ENCODE data around the gene KLHL14. TPM values are rescaled to one million over a fixed set of nuclear protein-coding genes. Genes with fewer than 3 reads are reported as not detected.
A peak's percentile ranks its signal among the peaks of the same experiment; 100 is the strongest.

The KLHL14 gene
- total RNA-seq, 1 donor from 2014 or later, result 0.13 TPM

DNA sequence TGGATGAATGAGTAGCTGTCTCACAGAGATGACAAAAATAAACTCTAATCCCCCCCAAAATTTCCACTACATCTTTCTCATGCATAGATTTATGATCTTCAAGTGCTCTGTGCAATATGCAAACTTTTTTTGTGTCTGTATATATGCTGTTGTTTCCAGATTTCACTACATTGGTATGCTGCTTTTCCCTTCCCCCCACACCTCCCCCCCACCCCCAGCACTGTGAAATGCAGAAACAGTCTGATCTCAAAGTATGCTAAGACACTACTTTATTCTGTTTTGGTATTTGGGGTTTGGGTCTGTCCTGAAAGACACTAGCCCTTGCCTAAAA is 524 bp upstream of the KLHL14 start:
- H3K27ac ChIP-seq, result no peak overlapping the region
- H3K4me1 ChIP-seq, result peaks cover 27% of the 10 kb centered on the region
- H3K27me3 ChIP-seq, result peaks cover 65% of the 10 kb centered on the region
- H3K27ac Mint-ChIP-seq, result peak overlapping the region; percentile 96
- H3K4me1 Mint-ChIP-seq, result peaks cover 62% of the 10 kb centered on the region
- H3K4me3 Mint-ChIP-seq, result peak overlapping the region; percentile 95
- H3F3A ChIP-seq (ENCODE audit: low read depth), result peaks cover 17% of the 10 kb centered on the region
- DNase-seq (ENCODE audit: low spot score), result no peak
- TF ChIP-seq EZH2phosphoT487 (IDR thresholded peaks at IDR 0.05) (no peak), EZH2 (IDR thresholded peaks at IDR 0.05) (no peak)
- TF ChIP-seq, protein P1, sequence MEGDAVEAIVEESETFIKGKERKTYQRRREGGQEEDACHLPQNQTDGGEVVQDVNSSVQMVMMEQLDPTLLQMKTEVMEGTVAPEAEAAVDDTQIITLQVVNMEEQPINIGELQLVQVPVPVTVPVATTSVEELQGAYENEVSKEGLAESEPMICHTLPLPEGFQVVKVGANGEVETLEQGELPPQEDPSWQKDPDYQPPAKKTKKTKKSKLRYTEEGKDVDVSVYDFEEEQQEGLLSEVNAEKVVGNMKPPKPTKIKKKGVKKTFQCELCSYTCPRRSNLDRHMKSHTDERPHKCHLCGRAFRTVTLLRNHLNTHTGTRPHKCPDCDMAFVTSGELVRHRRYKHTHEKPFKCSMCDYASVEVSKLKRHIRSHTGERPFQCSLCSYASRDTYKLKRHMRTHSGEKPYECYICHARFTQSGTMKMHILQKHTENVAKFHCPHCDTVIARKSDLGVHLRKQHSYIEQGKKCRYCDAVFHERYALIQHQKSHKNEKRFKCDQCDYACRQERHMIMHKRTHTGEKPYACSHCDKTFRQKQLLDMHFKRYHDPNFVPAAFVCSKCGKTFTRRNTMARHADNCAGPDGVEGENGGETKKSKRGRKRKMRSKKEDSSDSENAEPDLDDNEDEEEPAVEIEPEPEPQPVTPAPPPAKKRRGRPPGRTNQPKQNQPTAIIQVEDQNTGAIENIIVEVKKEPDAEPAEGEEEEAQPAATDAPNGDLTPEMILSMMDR (IDR thresholded peaks at IDR 0.05), result no peak
- H3K9me3 Mint-ChIP-seq, result peaks cover 4% of the 10 kb centered on the region
- peak overlapping the region; percentile 96 for H3K4me2 ChIP-seq
- peaks cover 3% of the 10 kb centered on the region for H4K20me1 ChIP-seq (ENCODE audit: low read depth)
- no peaks in the 10 kb centered on the region for H3K79me2 ChIP-seq (ENCODE audit: low read depth)
- H3K36me3 Mint-ChIP-seq, result peaks cover 2% of the 10 kb centered on the region
- no peak overlapping the region for H3K9ac ChIP-seq
- H3K36me3 ChIP-seq, result no peaks in the 10 kb centered on the region
- H3K9me3 ChIP-seq (ENCODE audit: low read depth), result no peaks in the 10 kb centered on the region
- peaks cover 5% of the 10 kb centered on the region for H3K27me3 Mint-ChIP-seq (ENCODE audit: insufficient read depth, low read depth)
- H2AFZ ChIP-seq (replicated peaks), result no peak overlapping the region
- H3K4me3 ChIP-seq, result no peak overlapping the region

DNA sequence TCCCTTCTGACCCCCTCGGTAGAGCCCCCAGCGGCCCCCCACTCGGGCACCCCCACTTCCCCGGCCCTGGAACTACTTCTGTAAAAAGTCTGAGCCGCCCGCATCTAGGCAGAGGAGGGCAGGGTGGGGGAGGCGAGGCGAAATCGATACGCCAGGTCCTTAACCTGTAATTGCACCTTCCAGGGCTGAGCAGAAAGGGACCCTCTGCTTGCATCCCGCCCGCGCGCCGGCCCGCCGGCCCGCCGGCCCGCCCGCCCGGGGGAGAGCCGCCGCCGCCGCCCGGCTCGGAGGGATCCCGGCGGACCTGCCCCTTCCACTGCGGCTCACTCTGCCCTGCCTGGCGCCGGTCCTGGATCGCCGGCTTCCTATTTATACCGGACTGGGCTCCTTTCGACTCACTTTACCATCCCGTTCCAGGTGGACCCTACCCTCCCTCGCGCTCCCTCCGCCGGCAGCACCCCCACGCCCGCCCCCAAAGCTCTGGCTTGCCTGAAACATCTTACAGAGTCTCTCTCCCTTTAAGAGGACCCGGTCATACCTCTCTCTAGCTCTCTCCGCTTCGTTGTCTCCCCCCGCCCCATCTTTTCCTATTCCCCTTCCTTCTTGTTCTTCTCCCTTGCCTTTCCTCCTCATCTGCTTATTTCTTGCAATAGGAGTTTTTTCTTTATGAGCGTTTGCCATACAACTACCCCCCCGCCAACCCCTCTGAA is 797 bp downstream of the KLHL14 start:
- TF ChIP-seq, protein P1 (IDR thresholded peaks at IDR 0.05), result no peak
- TF ChIP-seq EZH2phosphoT487 (IDR thresholded peaks at IDR 0.05), result peak; percentile 81
- no peak for TF ChIP-seq EZH2 (IDR thresholded peaks at IDR 0.05)

DNA sequence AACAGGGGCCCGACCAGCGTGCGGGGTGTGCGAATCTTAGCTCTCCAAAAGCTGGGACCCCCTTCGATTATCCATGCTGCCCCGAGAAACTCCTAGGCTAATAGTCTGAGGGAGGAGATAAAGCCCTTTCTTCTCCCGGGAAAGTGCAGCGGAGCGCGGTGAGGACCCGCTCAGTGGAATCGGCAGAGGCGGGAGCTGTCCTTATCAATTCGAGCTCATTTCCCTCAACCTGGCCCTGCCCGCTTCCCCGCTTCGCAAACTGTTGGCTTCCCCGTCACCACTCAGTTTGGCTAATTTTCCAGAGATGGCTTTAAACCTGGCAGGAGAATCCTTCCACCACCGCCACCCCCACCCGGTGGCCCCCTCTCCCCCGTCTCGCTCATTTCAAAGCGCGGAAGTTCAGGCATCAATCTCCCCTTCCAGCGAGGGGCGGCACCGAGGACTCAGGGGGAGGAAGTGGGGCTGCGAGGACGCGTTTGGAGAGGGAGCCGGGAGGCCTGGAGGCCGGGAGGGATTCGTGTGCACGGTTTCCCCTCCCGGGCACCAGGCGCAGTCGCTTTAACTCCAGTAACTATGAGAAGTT is 1.6 kb downstream of the KLHL14 start:
- Histone ChIP-seq H3K27me3 (peaks cover 76% of the 10 kb centered on the region), H3K4me3 (peak overlapping the region; percentile 65), H3K27ac (no peak overlapping the region), H3K36me3 (no peaks in the 10 kb centered on the region), H3K4me1 (peaks cover 27% of the 10 kb centered on the region), H3K4me2 (peak overlapping the region; percentile 96), H3K9ac (no peak overlapping the region), H3K79me2 (ENCODE audit: low read depth) (no peaks in the 10 kb centered on the region), H3K9me3 (ENCODE audit: low read depth) (no peaks in the 10 kb centered on the region), H4K20me1 (ENCODE audit: low read depth) (peaks cover 3% of the 10 kb centered on the region), H3F3A (ENCODE audit: low read depth) (peaks cover 17% of the 10 kb centered on the region), H2AFZ (replicated peaks) (peak overlapping the region; percentile 91)
- H3K4me1 Mint-ChIP-seq, result peaks cover 70% of the 10 kb centered on the region
- TF ChIP-seq EZH2phosphoT487 (IDR thresholded peaks at IDR 0.05), result peak; percentile 55
- TF ChIP-seq EZH2 (IDR thresholded peaks at IDR 0.05), result no peak
- no peaks in the 10 kb centered on the region for H3K9me3 Mint-ChIP-seq
- peak; percentile 65 for DNase-seq (ENCODE audit: low spot score)
- H3K36me3 Mint-ChIP-seq, result peaks cover 2% of the 10 kb centered on the region
- peaks cover 5% of the 10 kb centered on the region for H3K27me3 Mint-ChIP-seq (ENCODE audit: insufficient read depth, low read depth)
- H3K4me3 Mint-ChIP-seq, result peak overlapping the region; percentile 84
- peak overlapping the region; percentile 91 for H3K27ac Mint-ChIP-seq

More for the DNA sequence above, 797 bp downstream of the KLHL14 start:
- DNase-seq (ENCODE audit: low spot score), result peak; percentile 62
- Mint-ChIP-seq H3K4me1 (peaks cover 70% of the 10 kb centered on the region), H3K36me3 (peaks cover 2% of the 10 kb centered on the region), H3K27me3 (ENCODE audit: insufficient read depth, low read depth) (peaks cover 5% of the 10 kb centered on the region), H3K27ac (peak overlapping the region; percentile 96), H3K4me3 (peak overlapping the region; percentile 95), H3K9me3 (peaks cover 1% of the 10 kb centered on the region)
- peak overlapping the region; percentile 96 for H3K4me2 ChIP-seq
- H3K79me2 ChIP-seq (ENCODE audit: low read depth), result no peaks in the 10 kb centered on the region
- H3K9me3 ChIP-seq (ENCODE audit: low read depth), result no peaks in the 10 kb centered on the region
- peaks cover 75% of the 10 kb centered on the region for H3K27me3 ChIP-seq
- peaks cover 17% of the 10 kb centered on the region for H3F3A ChIP-seq (ENCODE audit: low read depth)
- peak overlapping the region; percentile 65 for H3K4me3 ChIP-seq
- H3K9ac ChIP-seq, result no peak overlapping the region
- no peak overlapping the region for H3K27ac ChIP-seq
- peak overlapping the region; percentile 38 for H2AFZ ChIP-seq (replicated peaks)
- peaks cover 27% of the 10 kb centered on the region for H3K4me1 ChIP-seq
- H3K36me3 ChIP-seq, result no peaks in the 10 kb centered on the region
- H4K20me1 ChIP-seq (ENCODE audit: low read depth), result peaks cover 3% of the 10 kb centered on the region

Data from neural progenitor cell (in vitro differentiated cells).